Hepatocyte (in vitro differentiated cells): ENCODE measurements around the gene EDA.

ENCODE experiments used
- EZH2 ChIP-seq: fragments of 200-600 bp; sonication (generic); IDR thresholded peaks from 2 replicates; pipeline ENCODE4 v1.6.1; 2016; ENCODE audit warnings: antibody characterized with exemption, mild to moderate bottlenecking, borderline replicate concordance
- EZH2phosphoT487 ChIP-seq: fragments of 200-600 bp; sonication (generic); IDR thresholded peaks from one replicate; pipeline ENCODE4 v1.6.1; 2018; ENCODE audit warnings: antibody characterized with exemption, mild to moderate bottlenecking, low read depth, moderate library complexity; ENCODE audit not compliant: unreplicated experiment, severe bottlenecking
- TF ChIP-seq, protein P1 (sequence below): fragments of 200-600 bp; sonication (generic); IDR thresholded peaks from 2 replicates; pipeline ENCODE4 v1.5.1; 2016; ENCODE audit warnings: antibody characterized with exemption, mild to moderate bottlenecking; ENCODE audit not compliant: poor library complexity

DNA sequence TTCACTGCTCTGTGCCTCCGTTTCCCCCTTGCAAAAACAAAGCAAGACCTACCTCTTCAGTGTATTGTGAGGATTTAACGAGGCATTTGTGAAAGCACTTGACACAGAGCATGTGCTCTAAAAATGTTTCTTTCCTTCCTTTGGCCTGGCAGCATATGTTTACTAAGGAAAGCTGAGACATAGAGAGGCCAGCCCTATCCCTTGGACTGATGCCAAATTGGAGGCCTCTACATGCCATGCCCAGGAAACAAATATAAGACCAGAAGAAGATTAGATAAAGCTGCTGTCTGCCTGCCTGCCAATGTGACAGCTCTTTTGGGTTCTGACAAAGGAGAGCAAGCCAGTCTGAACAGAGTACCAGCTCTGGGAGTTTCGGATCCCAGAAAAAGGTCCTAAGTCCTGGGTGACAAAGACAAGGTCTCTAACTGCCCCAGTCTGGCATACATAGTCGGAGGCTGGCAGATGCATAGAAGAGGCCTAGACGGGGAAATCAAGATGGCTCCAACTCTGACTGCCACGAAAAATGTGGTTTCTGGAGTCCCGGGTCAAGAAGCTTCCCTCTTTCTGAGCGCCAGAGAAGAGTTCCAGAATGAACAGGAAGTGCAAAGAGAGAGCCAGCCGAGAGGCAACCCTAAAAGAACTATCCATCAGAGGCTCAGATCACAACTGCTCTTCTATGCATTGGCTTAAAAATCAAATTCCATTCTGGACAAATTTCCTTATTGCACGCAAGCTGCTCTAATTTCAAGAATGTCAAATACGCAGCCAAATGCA lies 472.1 kb downstream of the EDA start:
- no peak for TF ChIP-seq EZH2
- TF ChIP-seq, protein P1, sequence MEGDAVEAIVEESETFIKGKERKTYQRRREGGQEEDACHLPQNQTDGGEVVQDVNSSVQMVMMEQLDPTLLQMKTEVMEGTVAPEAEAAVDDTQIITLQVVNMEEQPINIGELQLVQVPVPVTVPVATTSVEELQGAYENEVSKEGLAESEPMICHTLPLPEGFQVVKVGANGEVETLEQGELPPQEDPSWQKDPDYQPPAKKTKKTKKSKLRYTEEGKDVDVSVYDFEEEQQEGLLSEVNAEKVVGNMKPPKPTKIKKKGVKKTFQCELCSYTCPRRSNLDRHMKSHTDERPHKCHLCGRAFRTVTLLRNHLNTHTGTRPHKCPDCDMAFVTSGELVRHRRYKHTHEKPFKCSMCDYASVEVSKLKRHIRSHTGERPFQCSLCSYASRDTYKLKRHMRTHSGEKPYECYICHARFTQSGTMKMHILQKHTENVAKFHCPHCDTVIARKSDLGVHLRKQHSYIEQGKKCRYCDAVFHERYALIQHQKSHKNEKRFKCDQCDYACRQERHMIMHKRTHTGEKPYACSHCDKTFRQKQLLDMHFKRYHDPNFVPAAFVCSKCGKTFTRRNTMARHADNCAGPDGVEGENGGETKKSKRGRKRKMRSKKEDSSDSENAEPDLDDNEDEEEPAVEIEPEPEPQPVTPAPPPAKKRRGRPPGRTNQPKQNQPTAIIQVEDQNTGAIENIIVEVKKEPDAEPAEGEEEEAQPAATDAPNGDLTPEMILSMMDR, result no peak
- no peak for TF ChIP-seq EZH2phosphoT487
